SKM-1 treated with dmso at 0.1 percent for 144 hours (cell line): ENCODE results near the gene NANOG.
"Not testable (repeated sequence)": the region's sequence is repeated elsewhere in the genome, so short reads cannot be mapped to it uniquely, and the experiment has no call there.

Experiments
- DNase-seq: peaks from one replicate; lab custom pipeline; 2025; ENCODE audit not compliant: unreplicated experiment; lab: John Stamatoyannopoulos, UW

NANOG gene

DNA sequence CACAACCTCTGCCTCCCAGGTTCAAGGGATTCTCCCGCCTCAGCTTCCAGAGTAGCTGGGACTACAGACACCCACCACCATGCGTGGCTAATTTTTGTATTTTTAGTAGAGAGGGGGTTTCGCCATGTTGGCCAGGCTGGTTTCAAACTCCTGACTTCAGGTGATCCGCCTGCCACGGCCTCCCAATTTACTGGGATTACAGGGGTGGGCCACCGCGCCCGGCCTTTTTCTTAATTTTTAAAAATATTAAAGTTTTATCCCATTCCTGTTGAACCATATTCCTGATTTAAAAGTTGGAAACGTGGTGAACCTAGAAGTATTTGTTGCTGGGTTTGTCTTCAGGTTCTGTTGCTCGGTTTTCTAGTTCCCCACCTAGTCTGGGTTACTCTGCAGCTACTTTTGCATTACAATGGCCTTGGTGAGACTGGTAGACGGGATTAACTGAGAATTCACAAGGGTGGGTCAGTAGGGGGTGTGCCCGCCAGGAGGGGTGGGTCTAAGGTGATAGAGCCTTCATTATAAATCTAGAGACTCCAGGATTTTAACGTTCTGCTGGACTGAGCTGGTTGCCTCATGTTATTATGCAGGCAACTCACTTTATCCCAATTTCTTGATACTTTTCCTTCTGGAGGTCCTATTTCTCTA, at the start of gene NANOG:
Gene NANOG (plus strand): TSS at position 519 of the 645 bp plus-strand sequence. CDS start 213 bp downstream, outside the sequence.
- not testable (repeated sequence) for DNase-seq

DNA sequence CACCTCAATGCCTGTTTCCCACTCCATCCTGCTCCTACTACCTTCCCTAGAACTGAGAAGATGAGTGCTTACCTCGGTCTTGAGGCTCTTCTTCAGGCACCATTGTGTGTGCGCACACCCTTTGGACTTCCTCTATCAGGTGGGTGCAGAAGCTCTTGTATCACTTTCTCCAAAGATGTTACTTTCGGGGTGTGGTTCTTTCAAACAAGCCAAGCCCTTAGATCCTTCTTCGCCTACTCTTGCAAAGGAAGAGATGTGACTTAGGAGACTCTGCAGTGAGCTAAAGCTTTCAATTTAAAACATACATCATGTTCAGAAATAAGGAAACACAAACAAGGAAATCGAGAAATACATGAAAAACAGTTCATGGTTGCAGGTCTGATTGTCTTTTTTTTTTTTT, 42.0 kb upstream of the NANOG start, which contains the start of gene CLEC4C:
Gene CLEC4C (minus strand): TSS at position 130 of the 400 bp plus-strand sequence. CDS start 27 bp downstream, at position 103.
- DNase-seq, result no peak

GRCh38 chr12:7748852-7749251, 40.4 kb upstream of the NANOG start:
- no peak for DNase-seq

DNA sequence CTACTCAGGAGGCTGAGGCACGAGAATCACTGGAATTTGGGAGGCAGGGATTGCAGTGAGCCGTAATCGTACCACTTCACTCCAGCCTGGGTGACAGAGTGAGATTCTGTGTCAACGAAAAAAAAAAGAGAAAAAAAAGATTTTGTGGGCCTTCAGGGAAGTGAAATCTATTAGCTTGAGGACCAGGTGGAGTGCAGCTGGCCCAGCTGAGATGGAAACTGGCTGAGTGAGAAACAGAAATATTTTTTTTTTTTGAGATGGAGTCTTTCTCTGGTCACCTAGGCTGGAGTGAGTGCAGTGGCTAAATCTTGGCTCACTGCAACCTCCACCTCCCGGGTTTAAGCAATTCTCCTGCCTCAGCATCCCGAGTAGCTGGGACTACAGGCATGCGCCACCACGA, 39.8 kb upstream of the NANOG start:
- DNase-seq, result no peak

GRCh38 chr12:7750350-7750749, 38.9 kb upstream of the NANOG start:
- DNase-seq, result no peak

DNA sequence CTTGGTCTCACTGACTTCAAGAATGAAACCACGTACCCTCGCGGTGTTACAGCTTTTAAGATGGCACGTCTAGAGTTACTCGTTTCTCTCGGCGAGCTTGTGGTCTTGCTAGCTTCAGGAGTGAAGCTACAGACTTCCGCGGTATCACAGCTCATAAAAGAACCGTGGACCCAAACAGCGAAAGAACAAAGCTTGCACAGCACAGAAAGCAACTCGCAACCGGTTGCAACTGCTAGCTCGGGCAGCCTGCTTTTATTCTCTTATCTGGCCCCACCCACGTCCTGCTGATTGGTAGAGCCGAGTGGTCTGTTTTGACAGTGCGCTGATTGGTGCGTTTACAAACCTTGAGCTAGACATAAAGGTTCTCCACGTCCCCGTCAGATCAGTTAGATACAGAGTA, 37.8 kb upstream of the NANOG start:
- DNase-seq, result no peak

GRCh38 chr12:7751941-7752922, 37.0 kb upstream of the NANOG start:
- not testable (repeated sequence) for DNase-seq

DNA sequence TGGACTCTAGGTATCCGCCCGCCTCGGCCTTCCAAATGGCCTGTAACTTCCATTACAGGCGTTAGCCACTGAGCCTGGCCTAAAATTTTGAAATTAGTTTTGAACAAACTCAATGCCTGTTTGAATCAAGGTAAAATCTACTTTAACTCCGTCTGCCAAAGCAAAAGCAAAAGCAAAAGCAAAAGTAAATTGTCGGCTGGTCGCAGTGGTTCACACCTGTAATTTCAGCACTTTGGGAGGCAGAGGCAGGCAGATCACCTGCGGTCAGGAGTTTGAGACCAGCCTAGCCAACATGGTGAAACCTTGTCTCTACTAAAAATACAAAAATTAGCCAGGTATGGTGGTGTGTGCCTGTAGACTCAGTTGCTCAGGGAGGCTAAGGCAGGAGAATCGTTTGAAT, 33.5 kb upstream of the NANOG start:
- DNase-seq, result not testable (repeated sequence)

- DNase-seq, result no peak
Observed at GRCh38 chr12:7756993-7757392, 32.2 kb upstream of the NANOG start.

GRCh38 chr12:7758766-7759140, 30.4 kb upstream of the NANOG start:
- no peak for DNase-seq

- DNase-seq, result no peak
Observed at GRCh38 chr12:7769999-7770398, 19.2 kb upstream of the NANOG start.

DNA sequence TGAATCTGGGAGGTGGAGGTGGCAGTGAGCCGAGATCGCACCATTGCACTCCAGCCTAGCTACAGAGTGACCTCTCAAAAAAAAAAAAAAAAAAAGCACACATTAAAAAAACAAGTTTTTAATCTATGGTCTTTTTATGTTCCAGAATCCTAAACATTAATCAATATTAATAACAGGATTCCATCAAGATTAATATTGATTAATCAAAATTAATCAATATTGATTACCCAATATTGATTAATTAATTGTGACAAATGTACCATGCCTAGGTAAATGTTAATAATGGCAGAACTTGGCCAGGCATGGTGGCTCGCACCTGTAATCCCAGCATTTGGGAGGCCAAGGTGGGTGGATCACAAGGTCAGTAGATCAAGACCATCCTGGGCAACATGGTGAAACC, 7.9 kb upstream of the NANOG start:
- DNase-seq, result no peak

- DNase-seq, result no peak
Observed at GRCh38 chr12:7782055-7782454, 7.1 kb upstream of the NANOG start.

DNA sequence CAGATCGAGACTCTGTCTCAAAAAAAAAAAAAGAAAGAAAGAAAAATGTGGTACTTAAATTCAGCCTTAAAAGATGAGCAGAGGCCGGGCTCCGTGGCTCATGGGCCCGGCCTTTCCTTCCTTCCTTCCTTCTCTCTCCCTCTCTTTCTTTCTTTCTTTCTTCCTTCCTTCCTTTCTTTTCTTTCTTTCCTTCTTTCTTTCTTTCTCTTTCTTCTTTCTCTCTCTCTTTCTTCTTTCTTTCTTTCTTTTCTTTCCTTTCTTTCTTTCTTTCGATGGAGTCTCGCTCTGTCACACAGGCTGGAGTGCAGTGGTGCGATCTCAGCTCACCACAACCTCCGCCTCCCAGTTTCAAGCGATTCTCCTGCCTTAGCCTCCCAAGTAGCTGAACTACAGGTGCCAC, 5.8 kb upstream of the NANOG start:
- DNase-seq, result not testable (repeated sequence)

DNA sequence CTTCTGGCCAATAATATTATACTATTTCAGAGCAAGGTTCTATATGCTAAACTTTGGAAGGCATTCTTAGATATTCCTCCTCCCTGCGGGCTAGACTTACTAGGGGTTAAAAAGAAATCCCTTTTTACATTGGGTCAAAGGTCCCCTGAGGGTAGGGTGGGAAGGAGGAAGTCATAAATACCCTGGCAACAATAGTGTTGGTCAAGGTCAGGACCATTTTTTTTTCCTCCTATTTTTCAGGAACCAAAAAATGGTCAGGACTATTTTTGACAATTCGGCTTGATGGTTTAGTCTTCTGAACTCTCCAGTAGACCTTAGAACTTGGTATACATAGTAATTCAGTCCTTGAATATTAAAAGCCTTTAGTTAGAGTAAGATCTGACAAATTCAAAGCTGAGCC, 4.5 kb upstream of the NANOG start:
- DNase-seq, result no peak

DNA sequence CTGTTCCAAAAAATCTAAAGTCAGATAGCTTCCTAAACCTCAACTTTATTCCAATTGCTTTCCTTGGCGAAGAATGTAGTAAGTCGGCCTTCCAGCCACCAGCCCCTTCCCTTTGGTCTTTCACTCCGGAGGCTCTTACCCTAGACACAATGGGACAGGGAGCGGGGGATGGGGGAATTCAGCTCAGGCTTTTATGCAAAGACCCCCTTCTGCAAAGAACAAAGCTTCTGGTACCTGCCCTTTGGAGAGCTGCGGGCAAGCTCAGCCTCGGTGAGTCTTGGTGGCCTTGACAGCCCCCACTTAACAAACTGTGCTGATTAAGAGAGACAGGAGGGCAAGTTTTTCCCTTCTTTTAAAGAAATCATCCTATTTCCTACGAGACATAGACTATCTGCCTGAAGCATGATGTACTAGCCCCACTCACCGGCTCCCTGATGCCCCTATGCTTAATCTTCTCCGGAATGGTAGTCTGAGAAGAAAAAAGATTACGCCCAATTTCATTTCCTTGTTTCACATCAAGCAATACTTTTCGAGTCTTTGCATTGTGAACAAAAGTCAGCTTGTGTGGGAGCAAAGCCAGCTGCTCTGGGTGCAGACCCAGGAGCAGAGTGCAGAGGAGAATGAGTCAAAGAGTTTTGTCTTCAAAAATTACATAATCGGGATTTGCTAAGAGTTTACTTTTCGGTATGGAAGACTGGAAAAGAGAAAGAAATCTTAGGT, 1.5 kb upstream of the NANOG start:
- DNase-seq, result no peak

DNA sequence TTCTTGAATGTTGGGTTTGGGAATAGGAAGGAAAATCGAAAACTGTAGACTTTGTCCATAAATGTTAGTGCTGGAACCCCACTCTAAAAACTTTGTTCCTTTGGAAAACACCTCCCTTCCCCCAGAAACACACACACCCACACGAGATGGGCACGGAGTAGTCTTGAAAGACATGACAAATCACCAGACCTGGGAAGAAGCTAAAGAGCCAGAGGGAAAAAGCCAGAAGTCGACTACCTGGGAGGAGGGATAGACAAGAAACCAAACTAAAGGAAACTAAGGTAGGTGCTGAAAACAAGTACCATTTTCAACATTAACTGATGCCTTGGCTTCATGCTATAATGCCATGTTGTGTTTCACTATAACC, 925 bp upstream of the NANOG start:
- no peak for DNase-seq

DNA sequence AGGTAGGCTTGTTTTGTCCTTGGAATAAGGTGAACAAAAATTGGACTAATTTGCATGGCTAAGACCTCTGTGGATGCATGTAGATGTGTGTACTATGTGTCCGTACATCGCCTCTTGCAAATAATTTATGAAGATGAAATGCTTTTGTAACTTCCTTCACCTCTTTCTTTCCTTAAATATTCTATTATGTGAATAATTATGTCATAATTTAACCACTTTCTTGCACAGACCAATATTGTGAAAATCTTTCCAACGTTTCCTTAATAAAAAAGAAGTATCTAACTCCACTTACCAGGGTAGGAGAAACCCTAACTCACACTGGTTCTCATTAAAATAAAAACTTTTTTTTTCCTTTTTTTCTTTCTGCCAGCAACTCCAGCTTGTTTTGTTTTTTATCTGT, 4.0 kb downstream of the NANOG start:
- no peak for DNase-seq

GRCh38 chr12:7797269-7797668, 8.1 kb downstream of the NANOG start:
- not testable (repeated sequence) for DNase-seq

GRCh38 chr12:7797698-7798398, 8.6 kb downstream of the NANOG start:
- no peak for DNase-seq

DNA sequence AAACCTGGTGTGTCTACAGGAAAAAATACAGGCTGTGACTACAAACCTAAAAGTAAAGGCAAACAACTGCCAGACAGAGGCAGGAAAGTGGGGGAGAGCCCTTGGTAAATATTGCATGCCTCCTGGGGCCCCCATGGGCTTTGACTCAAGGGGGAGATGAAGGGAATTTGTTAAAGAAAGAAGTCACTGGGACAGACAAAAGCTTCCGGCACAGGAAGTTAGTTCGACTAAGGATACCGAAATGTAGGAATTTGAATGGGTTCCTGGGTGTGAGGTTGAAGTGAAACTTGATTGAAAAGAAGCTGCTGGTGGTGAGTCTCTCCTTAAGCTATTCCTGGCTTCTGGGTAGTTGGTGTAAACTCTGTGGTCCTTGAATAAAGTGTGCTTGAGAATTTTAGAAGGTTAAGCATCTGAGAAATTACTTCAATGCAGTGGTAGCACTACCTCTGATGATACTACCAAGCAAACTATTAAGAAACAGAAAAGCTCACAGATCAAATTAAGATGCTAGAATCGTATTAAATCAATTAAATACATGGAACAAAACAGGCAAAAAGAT, 9.6 kb downstream of the NANOG start:
- DNase-seq, result not testable (repeated sequence)
